Kidney capillary endothelial cell (primary cell): ENCODE measurements around the gene WNT10A.
"Not testable (repeated sequence)": the region's sequence is repeated elsewhere in the genome, so short reads cannot be mapped to it uniquely, and the experiment has no call there.

Source experiments
- DNase-seq: peaks from one replicate; pipeline ENCODE4 v3.0.0-alpha.2; 2018; ENCODE audit warnings: low spot score

WNT10A gene

DNA sequence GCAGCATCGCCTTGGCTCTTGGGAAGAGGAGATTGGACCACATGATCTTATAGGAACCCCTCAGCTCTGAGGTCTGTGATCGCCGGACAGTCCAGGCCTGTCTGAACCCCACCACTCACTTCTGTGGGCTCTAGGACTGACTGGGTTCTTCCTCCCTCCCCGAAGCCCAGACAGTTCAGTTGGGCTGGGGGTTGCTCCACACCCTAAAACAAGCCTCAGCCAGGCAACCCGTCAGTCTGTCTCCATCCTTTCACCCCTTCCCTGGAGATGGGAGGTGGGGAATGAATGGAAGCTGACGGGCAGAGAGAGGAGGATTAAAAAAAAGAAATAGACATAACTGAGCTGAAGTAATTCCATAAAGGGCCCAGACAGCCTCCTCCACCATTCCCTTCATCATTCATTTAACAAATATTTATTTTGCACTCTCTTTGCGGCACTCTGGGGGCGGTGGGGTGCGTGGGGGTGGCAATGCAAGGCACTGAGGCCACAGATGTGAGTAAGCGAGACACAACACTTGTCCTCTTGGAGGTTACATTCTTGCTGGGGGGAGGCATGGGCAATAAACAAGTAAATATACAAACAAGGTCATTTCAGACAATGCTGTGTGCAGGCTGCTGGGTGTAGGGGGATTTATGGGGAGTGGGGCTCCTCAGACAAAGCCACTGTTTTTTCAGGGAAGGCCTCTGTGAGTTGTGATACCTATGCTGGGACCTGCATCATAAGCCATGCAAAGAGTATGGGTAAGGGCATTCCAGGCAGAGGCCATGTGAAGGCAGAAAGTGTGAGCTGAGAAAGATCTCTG is 12.9 kb downstream of the WNT10A start:
- DNase-seq, result no peak

DNA sequence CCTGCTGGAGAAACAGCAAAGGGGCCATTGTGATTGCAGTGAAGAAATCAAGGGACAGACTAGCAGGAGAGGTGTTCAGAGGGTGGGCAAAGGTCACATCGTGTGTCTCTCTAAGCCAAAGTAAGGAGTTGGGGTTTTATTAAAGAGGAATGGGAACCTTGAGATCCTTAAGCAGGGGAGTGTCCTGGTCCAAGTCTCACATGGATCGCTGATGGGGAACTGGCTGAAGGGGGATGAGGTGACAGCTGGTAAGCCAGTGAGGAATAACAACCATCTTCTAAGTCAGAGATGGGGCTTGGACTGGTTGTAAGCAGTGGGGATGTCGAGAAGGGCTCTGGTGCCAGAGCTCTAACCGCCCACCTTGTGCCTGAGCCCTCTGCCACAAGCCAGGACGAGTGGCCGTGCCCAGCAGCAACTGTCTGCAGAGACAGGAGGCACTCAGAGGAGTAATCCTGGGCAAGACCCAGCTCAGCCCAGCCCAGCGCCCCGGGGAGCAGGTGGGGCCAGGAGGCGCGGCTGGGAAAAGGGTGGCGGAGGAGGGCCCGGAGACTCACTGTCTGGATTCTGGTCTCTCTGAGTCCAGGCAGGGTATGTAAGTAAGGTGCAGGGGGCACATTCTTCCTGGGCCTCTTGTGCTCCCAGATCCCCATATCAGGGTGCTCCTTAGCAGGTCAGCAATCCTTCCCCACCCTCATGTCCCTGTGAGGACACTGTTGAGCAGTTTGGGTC is 13.7 kb downstream of the WNT10A start:
- no peak for DNase-seq

GRCh38 chr2:218894880-218895157 is 14.2 kb downstream of the WNT10A start:
- DNase-seq, result no peak

- no peak for DNase-seq
These were observed 14.7 kb downstream of the WNT10A start for GRCh38 chr2:218895326-218895725.

DNA sequence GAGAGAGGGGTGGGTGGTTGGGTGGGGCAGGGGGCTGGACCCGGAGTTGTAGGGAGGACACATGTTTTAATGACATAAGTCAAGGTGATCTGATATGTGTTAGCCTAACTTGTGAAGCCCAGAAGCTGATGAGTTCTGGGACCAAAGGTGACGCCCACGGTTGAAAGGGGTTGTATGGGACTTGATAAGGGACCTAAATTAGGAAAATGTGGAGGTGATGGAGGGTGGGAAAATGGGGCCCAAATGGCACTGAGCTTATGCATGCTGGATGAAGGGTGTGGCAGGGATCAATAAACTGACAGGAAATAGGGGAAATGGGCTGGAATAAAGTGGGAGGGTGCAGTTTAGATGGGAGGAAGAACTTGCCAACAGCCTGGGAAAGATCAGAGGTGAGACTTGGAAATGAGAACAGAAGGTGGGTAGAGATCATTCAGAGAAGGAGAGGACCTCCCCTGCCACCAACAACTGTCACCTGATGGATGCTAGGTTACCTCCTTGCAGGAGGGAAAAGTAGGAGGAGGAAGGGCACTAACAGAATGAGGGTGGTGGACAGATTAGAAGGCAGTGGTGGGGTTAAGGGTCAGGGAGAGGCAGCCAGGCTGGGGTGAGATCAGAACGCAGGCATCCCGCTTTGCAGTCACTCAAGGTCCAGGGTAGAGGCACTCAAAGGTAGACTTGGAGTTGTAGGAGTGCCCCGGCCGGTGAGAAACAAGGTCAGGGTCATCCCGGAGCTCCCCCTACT is 15.3 kb downstream of the WNT10A start:
- DNase-seq, result no peak

DNA sequence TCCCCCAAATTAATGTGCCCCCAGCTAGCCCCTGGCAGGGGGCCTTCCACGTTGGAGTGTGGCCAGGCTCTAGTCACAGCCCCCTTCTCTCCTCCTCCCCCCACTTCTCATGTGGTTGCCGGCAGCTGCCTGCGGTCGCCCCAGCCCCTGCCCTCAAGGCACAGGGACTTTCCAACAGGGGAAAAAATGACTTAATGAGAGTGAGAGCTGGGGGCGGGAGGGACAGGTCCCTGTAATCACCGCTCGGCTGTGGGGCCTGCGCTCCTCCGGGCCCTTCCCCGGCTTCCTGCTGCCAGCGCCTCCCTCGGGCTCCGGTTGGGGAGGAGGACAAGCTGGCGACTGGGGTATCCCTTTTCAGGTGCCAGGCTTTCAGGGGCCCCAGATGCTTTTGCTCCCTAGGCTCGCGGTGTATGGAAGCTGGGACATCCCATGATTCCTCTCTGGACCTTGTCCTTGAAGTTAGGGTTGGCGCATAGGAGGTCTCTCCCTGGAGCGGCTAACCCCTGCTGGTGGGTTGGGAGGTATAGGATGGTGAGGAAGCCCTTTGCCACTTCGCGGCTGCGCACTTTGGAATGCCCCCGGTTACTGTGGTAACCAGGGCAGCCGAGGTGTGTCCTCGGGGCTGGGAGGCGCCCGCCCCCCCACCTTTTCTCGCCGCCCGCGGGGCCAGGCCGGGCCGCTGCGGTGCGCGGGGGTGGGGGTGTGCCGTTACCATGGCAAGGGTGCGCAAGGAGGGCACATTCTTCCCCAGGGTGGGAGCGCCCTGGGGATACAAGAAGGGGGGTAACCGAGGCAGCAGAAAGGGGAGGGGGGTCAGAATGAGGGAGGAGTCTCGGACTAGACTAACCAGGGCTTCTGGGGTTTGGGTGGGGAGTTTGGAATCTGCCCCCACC is 16.1 kb downstream of the WNT10A start:
- DNase-seq, result no peak

GRCh38 chr2:218897394-218898108 is 16.9 kb downstream of the WNT10A start:
- no peak for DNase-seq

DNA sequence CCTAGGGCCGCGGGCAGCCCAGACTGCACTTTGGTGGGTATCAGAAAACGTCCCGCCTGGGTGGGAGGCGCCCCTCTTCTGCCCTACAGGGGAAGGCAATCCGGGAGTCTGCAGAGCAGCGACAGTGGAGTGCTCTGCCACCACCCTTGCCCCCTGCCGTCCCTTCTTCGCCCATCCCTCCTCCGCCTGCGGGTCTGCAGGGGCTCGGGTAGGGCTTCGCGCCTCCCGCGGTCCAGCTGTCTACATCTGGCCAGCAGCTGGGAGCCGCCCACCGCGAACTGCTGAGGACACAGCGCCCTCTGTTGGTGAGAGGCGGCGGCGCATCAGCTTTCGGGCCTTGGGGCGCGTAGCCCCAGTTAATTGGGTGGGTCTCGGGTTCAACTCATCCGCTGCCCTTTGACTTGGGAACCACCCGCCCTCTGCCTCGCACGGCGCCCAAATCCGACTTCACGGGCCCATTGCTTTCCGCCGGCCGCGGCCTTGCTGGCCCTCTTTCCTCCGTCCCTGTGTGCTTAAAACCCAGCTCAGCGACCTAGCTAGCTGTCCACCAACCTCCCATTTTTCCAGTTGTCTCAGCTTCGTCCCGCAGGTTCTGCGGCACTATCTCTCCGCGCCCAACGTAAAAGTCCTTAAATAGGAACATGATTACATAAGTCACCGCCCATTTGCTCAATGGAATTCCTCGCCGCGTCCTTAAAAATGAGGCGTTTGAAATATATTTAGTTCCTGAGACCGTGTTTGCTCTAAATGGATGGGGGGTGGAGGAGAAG is 17.6 kb downstream of the WNT10A start:
- no peak for DNase-seq

GRCh38 chr2:218899147-218899546 is 18.5 kb downstream of the WNT10A start:
- no peak for DNase-seq

DNA sequence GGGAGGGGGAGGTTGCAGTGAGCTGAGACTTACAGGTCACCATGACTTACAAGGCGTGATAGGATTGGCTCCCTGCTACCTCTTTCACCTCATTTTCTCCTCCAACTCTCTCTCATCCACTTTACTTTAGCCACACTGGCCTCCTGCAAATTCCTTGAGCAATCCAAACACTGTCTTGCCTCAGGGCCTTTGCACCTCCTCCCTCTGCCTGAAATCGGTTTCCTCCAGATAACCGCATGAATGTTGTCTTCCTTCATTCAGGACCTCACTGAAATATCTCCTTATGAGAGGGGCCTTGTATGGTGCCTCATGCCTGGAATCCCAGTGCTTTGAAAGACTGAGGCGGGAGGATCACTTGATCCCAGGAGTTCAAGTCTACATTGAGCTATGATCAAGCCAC is 21.8 kb downstream of the WNT10A start:
- no peak for DNase-seq

- peak; percentile 30 for DNase-seq
These were observed 23.5 kb downstream of the WNT10A start for GRCh38 chr2:218904176-218904575.

DNA sequence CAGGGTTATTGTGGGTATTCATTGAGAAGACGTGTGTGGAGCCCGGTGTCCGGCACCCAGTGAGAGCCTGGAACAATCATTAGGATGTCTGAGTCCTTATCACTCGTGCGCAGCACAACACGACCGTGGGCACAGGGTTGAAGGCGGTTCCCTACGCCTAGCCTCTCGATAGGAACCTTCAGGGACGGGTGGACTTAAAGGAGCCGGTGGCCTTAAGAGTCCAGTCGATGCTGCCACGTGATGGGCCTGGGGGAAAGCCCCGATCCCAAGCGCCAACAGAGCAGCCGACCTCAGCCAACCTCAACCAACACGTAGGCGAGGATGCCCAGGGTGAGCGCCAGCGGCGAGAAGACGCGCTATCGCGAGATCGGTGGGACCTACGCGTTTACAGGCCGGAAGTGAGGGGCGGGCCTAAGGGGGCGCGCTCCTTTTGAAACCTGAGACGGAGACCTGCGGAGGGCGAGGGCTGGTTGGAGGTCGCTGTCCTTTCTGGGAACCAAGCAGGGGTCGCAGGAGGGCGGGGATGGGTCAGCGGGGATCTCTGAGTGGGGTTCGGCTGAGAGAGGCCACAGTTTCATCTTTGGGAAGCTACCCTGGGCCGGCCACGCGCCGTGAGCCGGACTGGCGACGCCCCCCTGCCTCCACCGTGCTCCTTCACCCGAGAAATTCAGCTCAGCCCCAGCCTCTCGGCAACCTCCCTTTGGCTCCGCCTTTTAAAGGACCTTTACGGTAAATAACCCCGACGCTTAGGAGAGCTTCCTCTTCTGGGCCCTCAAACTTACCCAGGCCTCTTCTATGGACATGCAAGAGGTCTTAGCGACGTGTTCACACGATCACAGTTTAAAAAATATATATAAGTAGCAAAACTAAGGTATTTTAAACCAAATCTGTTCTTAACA is 28.3 kb downstream of the WNT10A start:
- no peak for DNase-seq

DNA sequence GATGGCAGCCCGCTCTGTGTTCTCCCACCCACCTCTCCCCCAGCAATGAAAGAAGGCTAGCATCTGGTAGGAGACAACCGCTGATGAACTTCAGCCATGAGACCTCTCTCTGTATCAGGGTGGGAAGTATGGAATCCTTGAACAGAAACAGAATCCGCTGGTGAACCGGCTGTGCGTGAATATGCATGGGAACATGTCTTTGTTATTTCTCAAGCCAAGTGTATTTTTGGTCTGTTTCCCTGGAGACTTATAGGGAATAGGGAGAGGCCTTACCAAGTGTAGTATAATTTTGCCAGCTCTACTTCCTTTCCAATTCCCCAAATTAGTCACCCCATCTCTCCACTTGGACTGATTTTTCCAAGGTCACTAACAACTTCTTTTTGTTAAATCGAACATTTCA is 30.1 kb downstream of the WNT10A start:
- DNase-seq, result no peak

- no peak for DNase-seq
These were observed 39.9 kb downstream of the WNT10A start for GRCh38 chr2:218920504-218920903.

- DNase-seq, result no peak
These were observed 44.1 kb downstream of the WNT10A start for GRCh38 chr2:218924757-218925156.

DNA sequence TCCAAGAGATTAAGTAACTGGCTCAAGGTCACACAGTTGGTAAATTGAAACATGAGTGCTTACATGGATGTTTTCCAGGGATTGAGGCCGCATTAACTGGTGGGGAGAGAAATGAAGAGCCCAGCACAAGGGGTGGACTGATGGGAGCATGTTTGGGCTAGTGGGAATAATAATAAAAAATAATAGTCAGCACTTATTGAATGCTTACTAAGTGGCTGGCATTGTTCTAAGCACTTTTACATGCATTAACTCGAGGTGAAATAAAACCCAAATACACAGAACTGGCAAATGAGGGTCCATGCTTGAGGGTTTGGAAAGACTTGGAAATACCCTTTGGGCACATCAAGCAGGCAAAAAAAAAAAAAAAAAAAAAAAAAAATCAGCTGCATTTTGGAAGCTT is 44.8 kb downstream of the WNT10A start:
- no peak for DNase-seq

GRCh38 chr2:218927422-218927821 is 46.8 kb downstream of the WNT10A start:
- DNase-seq, result no peak

GRCh38 chr2:218927876-218928275 is 47.2 kb downstream of the WNT10A start:
- no peak for DNase-seq

DNA sequence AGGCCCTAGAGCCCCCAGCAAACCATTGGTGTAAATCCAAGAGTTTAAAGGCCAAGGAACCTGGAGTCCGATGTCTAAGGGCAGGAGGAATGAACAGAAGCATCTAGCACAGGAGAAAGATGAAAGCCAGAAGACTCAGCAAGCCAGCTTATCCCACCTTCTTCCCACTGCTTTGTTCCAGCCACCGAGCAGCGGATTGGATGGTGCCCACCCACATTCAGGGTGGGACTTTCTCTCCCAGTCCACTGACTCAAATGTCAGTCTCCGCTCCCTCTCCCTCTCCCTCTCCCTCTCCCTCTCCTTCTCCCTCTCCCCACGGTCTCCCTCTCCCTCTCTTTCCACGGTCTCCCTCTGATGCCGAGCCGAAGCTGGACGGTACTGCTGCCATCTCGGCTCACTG is 49.8 kb downstream of the WNT10A start:
- DNase-seq, result not testable (repeated sequence)

DNA sequence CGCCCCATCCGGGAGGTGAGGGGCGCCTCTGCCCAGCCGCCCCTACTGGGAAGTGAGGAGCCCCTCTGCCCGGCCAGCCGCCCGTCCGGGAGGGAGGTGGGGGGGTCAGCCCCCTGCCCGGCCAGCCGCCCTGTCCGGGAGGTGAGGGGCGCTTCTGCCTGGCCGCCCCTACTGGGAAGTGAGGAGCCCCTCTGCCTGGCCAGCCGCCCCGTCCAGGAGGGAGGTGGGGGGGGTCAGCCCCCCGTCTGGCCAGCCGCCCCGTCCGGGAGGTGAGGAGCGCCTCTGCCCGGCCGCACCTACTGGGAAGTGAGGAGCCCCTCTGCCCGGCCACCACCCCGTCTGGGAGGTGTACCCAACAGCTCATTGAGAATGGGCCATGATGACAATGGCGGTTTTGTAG is 51.1 kb downstream of the WNT10A start:
- DNase-seq, result not testable (repeated sequence)
